ENCODE measurements around the gene KATNB1.
"Not testable (repeated sequence)": the region's sequence is repeated elsewhere in the genome, so short reads cannot be mapped to it uniquely, and the experiment has no call there.

Gene KATNB1

GRCh38 chr16:57773019-57773418 lies 37.4 kb downstream of the KATNB1 start:
- DNase-seq (ENCODE audit: low read depth): no peak

- DNase-seq (ENCODE audit: low read depth): peak; percentile 56
Measured at GRCh38 chr16:57773655-57774295, 38.2 kb downstream of the KATNB1 start.

- no peak for DNase-seq (ENCODE audit: low read depth)
Measured at GRCh38 chr16:57774705-57775285, 39.2 kb downstream of the KATNB1 start.

GRCh38 chr16:57775661-57776469 lies 40.3 kb downstream of the KATNB1 start:
- DNase-seq (ENCODE audit: low read depth): no peak

GRCh38 chr16:57778658-57779057 lies 43.1 kb downstream of the KATNB1 start:
- DNase-seq (ENCODE audit: low read depth): no peak

- DNase-seq (ENCODE audit: low read depth): not testable (repeated sequence)
Measured at GRCh38 chr16:57779836-57780235, 44.3 kb downstream of the KATNB1 start.

- no peak for DNase-seq (ENCODE audit: low read depth)
Measured at GRCh38 chr16:57781349-57781740, 45.8 kb downstream of the KATNB1 start.

- DNase-seq (ENCODE audit: low read depth): peak; percentile 45
Measured at GRCh38 chr16:57781741-57782606, 46.4 kb downstream of the KATNB1 start.

- peak; percentile 36 for DNase-seq (ENCODE audit: low read depth)
Measured at GRCh38 chr16:57782607-57783055, 47.1 kb downstream of the KATNB1 start.

GRCh38 chr16:57783116-57783515 lies 47.5 kb downstream of the KATNB1 start:
- DNase-seq (ENCODE audit: low read depth): no peak

GRCh38 chr16:57783883-57784282 lies 48.3 kb downstream of the KATNB1 start:
- no peak for DNase-seq (ENCODE audit: low read depth)

GRCh38 chr16:57784334-57784733 lies 48.8 kb downstream of the KATNB1 start:
- no peak for DNase-seq (ENCODE audit: low read depth)

GRCh38 chr16:57785385-57785784 lies 49.8 kb downstream of the KATNB1 start:
- no peak for DNase-seq (ENCODE audit: low read depth)

- no peak for DNase-seq (ENCODE audit: low read depth)
Measured at GRCh38 chr16:57785924-57786323, 50.4 kb downstream of the KATNB1 start.

- DNase-seq (ENCODE audit: low read depth): no peak
Measured at GRCh38 chr16:57786632-57787518, 51.3 kb downstream of the KATNB1 start.

- DNase-seq (ENCODE audit: low read depth): no peak
Measured at GRCh38 chr16:57787519-57787905, 51.9 kb downstream of the KATNB1 start.

GRCh38 chr16:57788252-57788841 lies 52.8 kb downstream of the KATNB1 start:
- no peak for DNase-seq (ENCODE audit: low read depth)

GRCh38 chr16:57788951-57789350 lies 53.4 kb downstream of the KATNB1 start:
- DNase-seq (ENCODE audit: low read depth): no peak

- DNase-seq (ENCODE audit: low read depth): no peak
Measured at GRCh38 chr16:57791195-57791892, 55.8 kb downstream of the KATNB1 start.

- DNase-seq (ENCODE audit: low read depth): no peak
Measured at GRCh38 chr16:57791893-57792461, 56.4 kb downstream of the KATNB1 start.

Measured in iris pigment epithelial cell (primary cell).